Heart left ventricle (tissue), 16 donors: ENCODE measurements around the gene PLEKHO2. TPM values are rescaled to one million over a fixed set of nuclear protein-coding genes. Genes with fewer than 3 reads are reported as not detected.
A peak's percentile ranks its signal among the peaks of the same experiment; 100 is the strongest.

Source experiments
- ATAC-seq, 4 donors: fragments of 200-7000 bp; cut with Tn5 transposase; one replicate each; pipeline ENCODE4 v1.9.1; 2020 to 2022; ENCODE audit warnings: moderate library complexity in 4 of 4, mild to moderate bottlenecking in 3 of 4, moderate number of reproducible peaks in 1 of 4
- DNase-seq, 5 donors: peaks; one replicate each; pipeline ENCODE4 v3.0.0-alpha.2; 2020
- H3K27ac ChIP-seq, 12 donors: fragments of 200-600 bp; sonication (generic) in 4 of 12; one replicate each; pipeline versions ENCODE4 v1.5.0 to v1.8.0; 2016 to 2022; ENCODE audit warnings: mild to moderate bottlenecking in 2 of 12
- H3K27me3 ChIP-seq, 9 donors: fragments of 200-600 bp; sonication (generic) in 2 of 9; one replicate each; pipeline versions ENCODE4 v1.5.1 to v1.8.0; 2016 to 2022; ENCODE audit warnings: mild to moderate bottlenecking in 3 of 9
- H3K36me3 ChIP-seq, 9 donors: fragments of 200-600 bp; sonication (generic) in 2 of 9; one replicate each; pipeline versions ENCODE4 v1.5.0 to v1.8.0; 2018 to 2022; ENCODE audit warnings: mild to moderate bottlenecking in 2 of 9
- H3K4me1 ChIP-seq, 12 donors: fragments of 200-600 bp; sonication (generic) in 4 of 12; one replicate each; pipeline versions ENCODE4 v1.5.0 to v1.8.0; 2016 to 2022; ENCODE audit warnings: mild to moderate bottlenecking in 3 of 12
- H3K4me3 ChIP-seq, 12 donors: fragments of 200-600 bp; sonication (generic) in 4 of 12; one replicate each; pipeline versions ENCODE4 v1.5.0 to v1.8.0; 2017 to 2022; ENCODE audit warnings: mild to moderate bottlenecking in 9 of 12, moderate library complexity in 4 of 12
- H3K9me3 ChIP-seq, 12 donors: fragments of 200-600 bp; sonication (generic) in 4 of 12; one replicate each; pipeline versions ENCODE4 v1.5.0 to v1.8.0; 2016 to 2022; ENCODE audit warnings: mild to moderate bottlenecking in 1 of 12
- POLR2A ChIP-seq, 2 donors: fragments of 450-650 bp; IDR thresholded peaks; one replicate each; pipeline ENCODE4 v1.6.1; 2017; ENCODE audit warnings: antibody characterized with exemption in 2 of 2, mild to moderate bottlenecking in 2 of 2, moderate library complexity in 2 of 2
- WGBS, 4 donors: extraction: QIAGEN DNeasy Blood & Tissue Kit in 2 of 4; methylation state at CpG; one replicate each; pipeline versions ENCODE4 v1.1.5 to v1.1.7; 2013 to 2018; 5-methylcytosine and 5-hydroxymethylcytosine counted together
- intact Hi-C, 10 donors: fragments of 100-400 bp; cut with DNase I; formaldehyde crosslinking; loops; one replicate each; pipeline versions ENCODE4 v1.11.1 to v1.14.2; 2022
- polyA plus RNA-seq, 2 donors: library from polyadenylated mRNA; stranded (reverse); fragments of 200-250 nt; gene quantifications; one replicate each; pipeline ENCODE4 v1.2.3, GENCODE V29; 2013
- total RNA-seq, 9 donors: library from RNA; depleted of rRNA in 2 of 9; stranded (reverse); fragments of >200 nt in 2 of 9; fragmentation: NEBNext Ultra II Directional in 3 of 9; extraction: Animal tissue kit (Norgen Biotek cat#: 25700) in 3 of 9; gene quantifications; one replicate each; pipeline versions ENCODE4 v1.1.0 to v1.2.4, GENCODE V29; 2016 to 2023
- TF ChIP-seq, protein P1 (sequence below), 12 donors: fragments of 200-600 bp; sonication (generic) in 4 of 12; IDR thresholded peaks; one replicate each; pipeline versions ENCODE4 v1.5.0 to v1.8.0; 2018 to 2022; ENCODE audit warnings: antibody characterized with exemption in 12 of 12, mild to moderate bottlenecking in 5 of 12
- donor health status: ischemic (EF 13 %, LVEDD 7.1; RV severe dilation, severe dysfunction).
- donor health status: healthy with polysubstance abuse.
- donor health status: DM: no; HTN: yes; CAD: no.
- donor health status: DM: no; HTN: no; CAD: no.
- donor health status: ischemic (EF 25% LVEDD 6.9; RV normal size, moderate dysfunction).
- donor health status: ischemic (EF 25% LVEDD 5.7; RV mildly dilated, moderate dysfunction).
- donor health status: healthy.
- donor health status: DM: yes; HTN: yes; CAD: no.
- donor health status: ischemic (EF 35%, LVEDD 5.7; RV mildly dilated, moderate dysfunction).
- donor health status: nonischemic (EF 11% LVEDD 7.7; RV severe dilation, severe dysfunction).
- donor health status: DM: yes; HTN: yes; CAD: no.
- donor health status: PGD.
- donor health status: ischemic (EF 29% LVEDD 5.4; RV normal size, mild dysfunction).
- donor health status: nonischemic (EF 23%, LVEDD 6.1; RV moderate dilation, normal function).

The PLEKHO2 gene
- total and polyA plus RNA-seq, 11 donors: 5.3 to 50.8 (median 9.2) TPM

DNA sequence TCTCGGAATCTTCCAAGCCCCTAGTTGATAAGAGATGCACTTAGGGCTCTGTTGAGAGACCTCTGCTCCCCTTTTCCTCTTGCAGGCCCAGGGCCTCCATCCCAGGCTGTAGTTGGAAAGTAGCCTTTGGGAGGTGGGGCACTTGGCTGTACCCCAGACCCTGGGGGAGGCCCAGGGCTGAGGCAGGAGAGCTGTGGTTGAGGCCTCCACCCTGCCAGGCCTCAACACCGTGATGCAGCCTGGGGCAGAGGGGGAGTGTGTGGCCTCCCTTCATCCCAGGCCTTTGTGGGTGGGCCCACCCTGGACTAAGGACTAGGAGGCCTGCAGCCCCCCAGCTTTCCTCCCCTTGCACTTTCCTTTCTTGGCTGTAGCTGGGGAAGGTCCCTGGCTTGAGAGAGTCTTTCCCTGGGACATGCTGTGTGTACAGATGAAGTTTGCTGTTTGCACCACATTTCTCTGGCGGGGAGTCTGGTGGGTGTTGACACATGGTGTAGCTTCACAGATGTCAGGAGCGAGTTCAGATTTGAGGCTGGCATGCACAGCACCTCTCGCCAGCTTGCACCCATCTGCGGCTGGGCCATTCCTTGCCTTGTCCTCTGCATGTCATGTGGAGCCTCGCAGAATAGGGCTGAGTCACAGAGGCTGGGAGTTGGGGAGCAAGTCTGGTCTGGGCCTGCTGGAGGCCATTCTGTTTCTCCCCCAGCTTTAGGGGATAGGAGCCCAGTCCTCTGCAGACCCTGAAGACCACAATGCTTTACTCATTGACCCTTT lies 13.7 kb downstream of the PLEKHO2 start:
- WGBS, 4 donors: 73 to 80% (median 78%) methylated on average over 7 of the region's 7 CpGs
- Histone ChIP-seq H3K27ac (peak overlapping the region in 9 of 12 donors; percentile 29 to 83 (median 74)), H3K4me3 (no peak overlapping the region), H3K9me3 (no peaks in the 10 kb centered on the region), H3K4me1 (peaks cover 18 to 98% (median 70%) of the 10 kb centered on the region in 12 donors), H3K36me3 (peaks cover 0 to 100% (median 37%) of the 10 kb centered on the region in 9 donors), H3K27me3 (no peaks in the 10 kb centered on the region)
- DNase-seq: no peak
- intact Hi-C loops: no loop called here
- ATAC-seq: no peak
- no peak for TF ChIP-seq POLR2A (IDR thresholded peaks at IDR 0.05)
- TF ChIP-seq, protein P1, sequence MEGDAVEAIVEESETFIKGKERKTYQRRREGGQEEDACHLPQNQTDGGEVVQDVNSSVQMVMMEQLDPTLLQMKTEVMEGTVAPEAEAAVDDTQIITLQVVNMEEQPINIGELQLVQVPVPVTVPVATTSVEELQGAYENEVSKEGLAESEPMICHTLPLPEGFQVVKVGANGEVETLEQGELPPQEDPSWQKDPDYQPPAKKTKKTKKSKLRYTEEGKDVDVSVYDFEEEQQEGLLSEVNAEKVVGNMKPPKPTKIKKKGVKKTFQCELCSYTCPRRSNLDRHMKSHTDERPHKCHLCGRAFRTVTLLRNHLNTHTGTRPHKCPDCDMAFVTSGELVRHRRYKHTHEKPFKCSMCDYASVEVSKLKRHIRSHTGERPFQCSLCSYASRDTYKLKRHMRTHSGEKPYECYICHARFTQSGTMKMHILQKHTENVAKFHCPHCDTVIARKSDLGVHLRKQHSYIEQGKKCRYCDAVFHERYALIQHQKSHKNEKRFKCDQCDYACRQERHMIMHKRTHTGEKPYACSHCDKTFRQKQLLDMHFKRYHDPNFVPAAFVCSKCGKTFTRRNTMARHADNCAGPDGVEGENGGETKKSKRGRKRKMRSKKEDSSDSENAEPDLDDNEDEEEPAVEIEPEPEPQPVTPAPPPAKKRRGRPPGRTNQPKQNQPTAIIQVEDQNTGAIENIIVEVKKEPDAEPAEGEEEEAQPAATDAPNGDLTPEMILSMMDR (IDR thresholded peaks at IDR 0.05): no peak

DNA sequence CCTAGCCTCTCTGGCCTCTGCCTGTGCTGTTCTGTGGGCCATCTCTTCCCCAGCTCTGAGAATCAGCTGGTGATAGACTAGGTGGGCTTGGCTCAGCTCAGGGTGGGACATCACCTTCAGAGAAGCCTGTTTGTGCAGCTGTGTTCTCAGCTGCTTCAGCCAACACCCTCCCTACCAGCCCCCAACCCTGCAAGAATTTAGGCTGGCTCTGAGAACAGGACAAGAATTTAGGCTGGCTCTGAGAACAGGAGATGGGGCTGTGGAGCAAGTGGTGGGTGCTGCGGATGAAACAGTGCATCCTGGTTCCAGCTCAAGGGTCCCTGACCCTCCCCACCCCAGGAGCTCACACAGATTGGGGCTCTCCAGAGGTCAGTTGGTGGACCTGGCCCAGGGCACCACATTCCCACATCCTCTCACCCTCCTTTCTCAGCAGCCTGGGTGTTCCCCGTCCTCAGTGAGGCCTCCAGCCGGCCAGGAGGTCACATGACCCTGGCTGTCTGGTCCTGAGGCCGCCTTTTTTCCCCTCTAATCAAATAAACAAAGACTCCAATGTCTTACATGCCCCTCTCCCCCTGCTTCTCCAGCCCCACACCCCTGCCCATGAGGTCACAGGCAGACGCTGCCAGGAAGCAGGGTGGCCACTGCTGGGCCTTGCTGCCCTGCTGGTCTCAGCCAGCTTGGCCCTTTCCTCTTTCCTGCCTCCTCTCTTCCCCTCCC lies 14.9 kb downstream of the PLEKHO2 start:
- no peaks in the 10 kb centered on the region for H3K27me3 ChIP-seq
- 16 to 43% (median 36%) methylated on average over 4 to 5 of the region's 5 CpGs for WGBS, 4 donors
- H3K36me3 ChIP-seq: peaks cover 0 to 100% (median 40%) of the 10 kb centered on the region in 9 donors
- intact Hi-C loops: no loop called here
- no peaks in the 10 kb centered on the region for H3K9me3 ChIP-seq
- peak overlapping the region; percentile 8 to 83 (median 71) for H3K27ac ChIP-seq
- ATAC-seq (peak; percentile 25 to 73 (median 70)), DNase-seq (peak in 4 of 5 donors; percentile 38 to 74 (median 70))
- TF ChIP-seq, protein P1 (IDR thresholded peaks at IDR 0.05): peak in 2 of 12 donors; percentile 10 to 12
- TF ChIP-seq POLR2A (IDR thresholded peaks at IDR 0.05): no peak
- H3K4me3 ChIP-seq: peak overlapping the region in 1 of 12 donors; percentile 4
- H3K4me1 ChIP-seq: peaks cover 18 to 95% (median 62%) of the 10 kb centered on the region in 12 donors

DNA sequence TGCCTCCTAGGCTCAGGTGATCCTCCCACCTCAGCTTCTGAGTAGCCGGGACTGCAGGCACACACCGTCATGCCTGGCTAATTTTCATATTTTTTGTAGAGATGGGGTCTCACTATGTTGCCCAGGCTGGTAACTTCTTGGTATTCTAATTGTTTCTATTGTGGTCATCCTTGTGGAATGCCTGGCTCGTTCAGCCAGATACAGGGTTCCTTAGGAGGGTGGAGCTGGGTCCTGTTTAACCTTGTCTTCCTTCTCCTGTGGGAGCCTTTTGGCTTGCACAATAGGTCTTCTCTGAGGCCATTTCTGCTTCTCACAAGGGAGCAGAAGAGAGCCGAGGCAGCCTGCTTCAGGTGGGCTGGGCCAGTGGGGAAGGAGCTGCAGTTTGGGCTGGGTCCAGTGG lies 15.7 kb downstream of the PLEKHO2 start:
- intact Hi-C loops: no loop called here
- peaks cover 0 to 100% (median 46%) of the 10 kb centered on the region in 9 donors for H3K36me3 ChIP-seq
- peak overlapping the region; percentile 8 to 83 (median 71) for H3K27ac ChIP-seq
- DNase-seq (no peak), ATAC-seq (peak in 3 of 4 donors; percentile 7 to 19 (median 13))
- TF ChIP-seq, protein P1 (IDR thresholded peaks at IDR 0.05): no peak
- TF ChIP-seq POLR2A (IDR thresholded peaks at IDR 0.05): no peak
- no peaks in the 10 kb centered on the region for H3K9me3 ChIP-seq
- H3K4me3 ChIP-seq: no peak overlapping the region
- peaks cover 18 to 95% (median 54%) of the 10 kb centered on the region in 12 donors for H3K4me1 ChIP-seq
- H3K27me3 ChIP-seq: no peaks in the 10 kb centered on the region
- 58 to 80% (median 63%) methylated on average over 3 to 4 of the region's 4 CpGs for WGBS, 4 donors

DNA sequence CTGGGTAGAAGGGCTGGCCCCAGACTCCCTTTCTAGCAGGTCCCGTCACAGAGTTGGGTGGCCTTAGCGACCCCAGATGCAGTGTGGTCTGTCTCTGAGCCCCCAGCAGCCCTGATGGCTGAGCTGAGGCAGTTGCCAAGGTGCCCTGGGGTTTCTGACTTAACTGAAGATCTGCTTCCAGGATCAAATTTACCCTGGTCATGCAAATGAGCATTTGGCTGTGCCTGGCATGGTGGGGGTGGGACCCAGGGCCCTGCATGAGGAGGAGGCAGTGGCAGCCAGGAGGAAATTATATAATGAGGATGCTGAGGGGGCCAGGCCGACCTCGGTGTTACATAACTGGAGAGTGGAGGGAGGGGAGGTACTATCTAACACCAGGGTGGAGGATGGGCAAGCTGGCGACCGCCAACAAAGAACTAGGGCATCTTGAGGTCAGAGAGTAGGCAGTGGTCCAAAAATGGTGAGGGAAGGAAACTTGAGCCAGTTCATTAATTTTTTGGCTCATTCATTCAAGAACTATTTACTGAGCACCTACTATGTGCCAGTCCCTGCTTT lies 16.4 kb downstream of the PLEKHO2 start:
- Histone ChIP-seq H3K4me1 (peaks cover 18 to 91% (median 54%) of the 10 kb centered on the region in 12 donors), H3K36me3 (peaks cover 0 to 100% (median 46%) of the 10 kb centered on the region in 9 donors)
- intact Hi-C loops: no loop called here

More for the DNA sequence above, 16.4 kb downstream of the PLEKHO2 start:
- ATAC-seq (no peak), DNase-seq (no peak)
- H3K27me3 ChIP-seq: no peaks in the 10 kb centered on the region
- H3K9me3 ChIP-seq: no peaks in the 10 kb centered on the region
- H3K27ac ChIP-seq: peak overlapping the region in 9 of 12 donors; percentile 50 to 83 (median 74)
- TF ChIP-seq, protein P1 (IDR thresholded peaks at IDR 0.05): no peak
- no peak for TF ChIP-seq POLR2A (IDR thresholded peaks at IDR 0.05)
- H3K4me3 ChIP-seq: no peak overlapping the region
- WGBS, 4 donors: 37 to 48% (median 44%) methylated on average over 6 of the region's 6 CpGs
